IPS-15b (cell line): ENCODE data around the gene SELENOW.
"Not testable (repeated sequence)": the region's sequence is repeated elsewhere in the genome, so short reads cannot be mapped to it uniquely, and the experiment has no call there.

ENCODE experiments used
- H3K27me3 ChIP-seq: one replicate; pipeline ENCODE4 v1.6.1; 2013; ENCODE audit warnings: low read length; ENCODE audit not compliant: control insufficient read depth, insufficient read depth
- H3K36me3 ChIP-seq: one replicate; pipeline ENCODE4 v1.6.1; 2013; ENCODE audit warnings: low read length; ENCODE audit not compliant: control insufficient read depth, insufficient read depth
- H3K4me1 ChIP-seq: one replicate; pipeline ENCODE4 v1.6.1; 2013; ENCODE audit warnings: mild to moderate bottlenecking, low read length; ENCODE audit not compliant: control insufficient read depth, insufficient read depth
- H3K4me3 ChIP-seq: one replicate; pipeline ENCODE4 v1.5.1; 2013; ENCODE audit warnings: low read depth, low read length
- H3K9ac ChIP-seq: one replicate; pipeline ENCODE4 v1.6.1; 2013; ENCODE audit warnings: low read depth, mild to moderate bottlenecking, low read length
- H3K9me3 ChIP-seq: one replicate; pipeline ENCODE4 v1.6.1; 2013; ENCODE audit warnings: mild to moderate bottlenecking, low read length; ENCODE audit not compliant: control insufficient read depth, insufficient read depth

The SELENOW gene

DNA sequence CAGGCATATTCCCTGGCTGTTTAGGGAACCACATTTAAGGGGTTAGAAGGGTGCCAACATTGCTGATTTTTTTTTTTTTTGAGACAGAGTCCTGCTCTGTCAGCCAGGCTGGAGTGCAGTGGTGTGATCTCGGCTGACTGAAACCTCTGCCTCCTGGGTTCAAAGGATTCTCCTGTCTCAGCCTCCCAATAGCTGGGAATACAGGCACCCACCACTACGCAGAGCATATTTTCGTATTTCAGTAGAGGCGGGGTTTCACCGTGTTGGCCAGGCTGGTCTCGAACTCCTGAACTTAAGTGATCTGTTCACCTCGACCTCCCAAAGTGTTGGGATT is 35.5 kb downstream of the SELENOW start:
- no peaks in the 10 kb centered on the region for H3K27me3 ChIP-seq
- no peak overlapping the region for H3K9ac ChIP-seq
- no peak overlapping the region for H3K4me3 ChIP-seq
- peaks cover 3% of the 10 kb centered on the region for H3K4me1 ChIP-seq
- no peaks in the 10 kb centered on the region for H3K36me3 ChIP-seq
- H3K9me3 ChIP-seq, result no peaks in the 10 kb centered on the region

- H3K27me3 ChIP-seq, H3K9me3 ChIP-seq, H3K9ac ChIP-seq, H3K36me3 ChIP-seq, H3K4me3 ChIP-seq: not testable (repeated sequence)
- peaks cover 12% of the 10 kb centered on the region for H3K4me1 ChIP-seq
These were observed 37.8 kb downstream of the SELENOW start for GRCh38 chr19:47816270-47816669.

DNA sequence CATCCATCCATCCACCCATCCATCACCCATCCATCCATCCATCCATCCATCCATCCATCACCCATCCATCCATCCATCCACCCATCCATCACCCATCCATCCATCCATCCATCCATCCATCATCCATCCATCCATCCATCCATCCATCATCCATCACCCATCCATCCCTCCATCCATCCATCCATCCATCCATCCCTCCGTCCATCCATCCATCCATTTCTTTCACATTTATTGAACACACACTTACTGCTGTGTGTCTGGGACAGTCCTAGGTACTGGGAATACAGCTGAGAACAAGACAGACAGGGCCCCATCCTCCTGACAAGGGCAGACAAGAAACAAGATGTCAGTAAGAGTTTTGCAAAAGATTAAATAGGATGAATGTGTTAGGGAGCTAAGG is 39.7 kb downstream of the SELENOW start:
- H3K9ac ChIP-seq, H3K27me3 ChIP-seq, H3K9me3 ChIP-seq, H3K36me3 ChIP-seq, H3K4me3 ChIP-seq: not testable (repeated sequence)
- H3K4me1 ChIP-seq, result peaks cover 14% of the 10 kb centered on the region

- no peaks in the 10 kb centered on the region for H3K9me3 ChIP-seq
- no peak overlapping the region for H3K9ac ChIP-seq
- H3K36me3 ChIP-seq, result no peaks in the 10 kb centered on the region
- peak overlapping the region; percentile 13 for H3K4me3 ChIP-seq
- H3K4me1 ChIP-seq, result peaks cover 12% of the 10 kb centered on the region
- no peaks in the 10 kb centered on the region for H3K27me3 ChIP-seq
These were observed 41.4 kb downstream of the SELENOW start for GRCh38 chr19:47819858-47820257.

- Histone ChIP-seq H3K4me1 (peaks cover 12% of the 10 kb centered on the region), H3K9ac (no peak overlapping the region), H3K27me3 (no peaks in the 10 kb centered on the region), H3K4me3 (no peak overlapping the region), H3K36me3 (no peaks in the 10 kb centered on the region), H3K9me3 (no peaks in the 10 kb centered on the region)
These were observed 41.9 kb downstream of the SELENOW start for GRCh38 chr19:47820410-47820809.

- Histone ChIP-seq H3K27me3 (no peaks in the 10 kb centered on the region), H3K9me3 (no peaks in the 10 kb centered on the region), H3K4me3 (no peak within 1 kb of the TSS), H3K4me1 (peaks cover 12% of the 10 kb centered on the region), H3K9ac (no peak within 1 kb of the TSS), H3K36me3 (no peaks in the 10 kb centered on the region)
These were observed 43.0 kb downstream of the SELENOW start, which contains the start of gene CRX for GRCh38 chr19:47821460-47822020. Gene CRX, plus strand, starts transcription at chr19:47821937. Its CDS starts 12,507 bp downstream, at chr19:47834444.

DNA sequence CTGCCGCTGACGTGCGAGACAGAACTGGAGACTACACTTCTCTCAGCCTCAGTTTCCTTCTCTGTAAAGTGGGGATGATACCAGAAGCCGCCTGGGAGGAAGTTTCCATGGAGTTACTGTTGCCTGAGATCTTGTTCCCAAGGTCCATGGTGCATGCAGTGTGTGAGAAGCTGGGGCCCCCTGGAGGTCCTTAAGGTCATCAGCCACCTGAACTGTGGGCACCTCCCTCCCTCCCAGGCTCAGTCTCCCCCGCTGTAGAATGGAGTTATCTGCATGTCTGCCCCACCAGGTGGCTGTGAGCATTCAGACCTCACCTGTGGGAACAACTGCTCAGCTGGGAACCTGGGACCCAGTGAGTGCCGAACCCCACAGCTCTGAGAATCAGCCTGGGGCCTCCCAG is 45.9 kb downstream of the SELENOW start:
- H3K27me3 ChIP-seq, result no peaks in the 10 kb centered on the region
- no peak overlapping the region for H3K9ac ChIP-seq
- H3K36me3 ChIP-seq, result no peaks in the 10 kb centered on the region
- H3K4me1 ChIP-seq, result peaks cover 9% of the 10 kb centered on the region
- no peaks in the 10 kb centered on the region for H3K9me3 ChIP-seq
- no peak overlapping the region for H3K4me3 ChIP-seq

- no peak overlapping the region for H3K9ac ChIP-seq
- no peaks in the 10 kb centered on the region for H3K36me3 ChIP-seq
- peaks cover 2% of the 10 kb centered on the region for H3K4me1 ChIP-seq
- H3K4me3 ChIP-seq, result no peak overlapping the region
- no peaks in the 10 kb centered on the region for H3K9me3 ChIP-seq
- H3K27me3 ChIP-seq, result no peaks in the 10 kb centered on the region
These were observed 48.3 kb downstream of the SELENOW start for GRCh38 chr19:47826800-47827199.

- H3K27me3 ChIP-seq, result no peaks in the 10 kb centered on the region
- no peaks in the 10 kb centered on the region for H3K36me3 ChIP-seq
- H3K9ac ChIP-seq, result no peak overlapping the region
- H3K4me1 ChIP-seq, result no peaks in the 10 kb centered on the region
- no peak overlapping the region for H3K4me3 ChIP-seq
- H3K9me3 ChIP-seq, result no peaks in the 10 kb centered on the region
These were observed 54.2 kb downstream of the SELENOW start for GRCh38 chr19:47832723-47833122.
